CD4-positive, alpha-beta T cell (primary cell): ENCODE data around the gene CLEC4M. TPM values are rescaled to one million over a fixed set of nuclear protein-coding genes. Genes with fewer than 3 reads are reported as not detected.

Source experiments
- ATAC-seq: fragments of 200-7000 bp; cut with Tn5 transposase; one replicate; pipeline ENCODE4 v1.10.0; 2022; ENCODE audit warnings: mild to moderate bottlenecking; ENCODE audit not compliant: poor library complexity
- CTCF ChIA-PET: fragments of 350-600 bp; sonication (Branson Sonifier 250); formaldehyde crosslinking; loops from one replicate; lab custom pipeline; 2021; ENCODE audit warnings: antibody characterized with exemption, inconsistent platforms; lab: Charles Lee
- POLR2A ChIA-PET: fragments of 350-600 bp; sonication (Branson Sonifier 250); formaldehyde crosslinking; loops from one replicate; lab custom pipeline; 2021; ENCODE audit warnings: antibody characterized with exemption, inconsistent platforms; lab: Charles Lee
- DNase-seq, 14 experiments: peaks; one replicate each; pipeline ENCODE4 v3.0.0-alpha.2; 2013 to 2020; ENCODE audit warnings: mixed read lengths in 2 of 14
- H3K27ac ChIP-seq, 2 donors: one replicate each; pipeline versions ENCODE4 v1.5.1 to v1.7.0; 2013; ENCODE audit warnings: low read length in 2 of 2, low read depth in 1 of 2, mild to moderate bottlenecking in 1 of 2
- H3K27me3 ChIP-seq, 2 experiments: 1 replicate in 1 of 2; 2 replicates in 1 of 2; pipeline versions ENCODE4 v1.6.1 to v1.7.0; 2013; ENCODE audit warnings: low read length in 2 of 2, control low read depth in 1 of 2, mild to moderate bottlenecking in 1 of 2, moderate library complexity in 1 of 2; ENCODE audit not compliant: insufficient read depth in 2 of 2, control insufficient read depth in 1 of 2
- H3K36me3 ChIP-seq: one replicate; pipeline ENCODE4 v1.6.1; 2013; ENCODE audit warnings: low read length, control low read depth; ENCODE audit not compliant: insufficient read depth
- H3K4me1 ChIP-seq: one replicate; pipeline ENCODE4 v1.6.1; 2013; ENCODE audit warnings: low read length, control low read depth; ENCODE audit not compliant: insufficient read depth
- H3K4me3 ChIP-seq: one replicate; pipeline ENCODE4 v1.5.1; 2013; ENCODE audit warnings: mild to moderate bottlenecking, low read length, moderate library complexity
- H3K9me3 ChIP-seq, 2 experiments: 1 replicate in 1 of 2; 2 replicates in 1 of 2; pipeline versions ENCODE4 v1.6.1 to v1.7.0; 2013; ENCODE audit warnings: low read length in 2 of 2, mild to moderate bottlenecking in 2 of 2, control low read depth in 1 of 2, moderate library complexity in 1 of 2; ENCODE audit not compliant: control insufficient read depth in 1 of 2, insufficient read depth in 1 of 2
- H3K27ac Mint-ChIP-seq: one replicate; pipeline ENCODE4 v1.8.0; 2020; ENCODE audit warnings: mixed read lengths
- H3K27me3 Mint-ChIP-seq: one replicate; pipeline ENCODE4 v1.8.0; 2021; ENCODE audit warnings: mixed read lengths
- H3K36me3 Mint-ChIP-seq: one replicate; pipeline ENCODE4 v1.8.0; 2021; ENCODE audit warnings: low read depth, mixed read lengths
- H3K4me1 Mint-ChIP-seq: one replicate; pipeline ENCODE4 v1.8.0; 2021; ENCODE audit warnings: low read depth, mixed read lengths
- H3K4me3 Mint-ChIP-seq: one replicate; pipeline ENCODE4 v1.8.0; 2020; ENCODE audit warnings: mild to moderate bottlenecking, mixed read lengths
- H3K9me3 Mint-ChIP-seq: one replicate; pipeline ENCODE4 v1.8.0; 2020; ENCODE audit warnings: mixed read lengths
- intact Hi-C, 2 experiments: fragments of 100-400 bp; cut with DNase I in 1 of 2; cut with micrococcal nuclease in 1 of 2; formaldehyde crosslinking; loops; one replicate each; pipeline versions ENCODE4 v1.15.1 to v1.9.0; 2023 to 2025; cut with DNase I, micrococcal nuclease
- total RNA-seq, 174 experiments: library from RNA in 2 of 174; stranded (reverse) in 2 of 174; gene quantifications; one replicate each; pipeline ENCODE4 v1.2.3 and lab custom pipeline; 2021 to 2026
- TF ChIP-seq, protein P1 (sequence below): fragments of 200-600 bp; IDR thresholded peaks from one replicate; pipeline ENCODE4 v1.8.0; 2022; ENCODE audit warnings: antibody characterized with exemption, mild to moderate bottlenecking

CLEC4M gene
- total RNA-seq, 2 experiments from 2014 or later: not detected

DNA sequence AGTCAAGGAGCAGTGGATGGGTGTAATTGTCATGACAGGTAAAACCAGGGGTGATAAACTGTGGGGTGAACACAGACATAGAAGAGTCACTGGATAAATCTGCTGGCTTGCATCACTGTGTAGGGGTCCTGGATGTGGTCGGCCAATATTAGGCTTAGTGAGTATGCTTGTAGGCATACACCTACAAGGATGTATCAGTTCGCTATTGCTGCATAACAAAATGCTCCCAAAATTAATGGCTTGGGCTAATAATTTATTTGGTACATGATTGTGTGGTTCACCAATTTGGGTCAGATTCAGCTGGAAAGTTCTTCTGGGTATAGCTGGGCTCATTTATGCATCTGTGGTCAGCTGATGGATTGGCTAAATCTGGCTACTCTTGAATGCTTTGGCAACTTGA lies 55.8 kb downstream of the CLEC4M start:
- Mint-ChIP-seq H3K4me1 (peaks cover 17% of the 10 kb centered on the region), H3K9me3 (peaks cover 3% of the 10 kb centered on the region), H3K4me3 (no peak overlapping the region), H3K36me3 (peaks cover 4% of the 10 kb centered on the region), H3K27me3 (peaks cover 12% of the 10 kb centered on the region), H3K27ac (no peak overlapping the region)
- Histone ChIP-seq H3K36me3 (no peaks in the 10 kb centered on the region), H3K27me3 (no peaks in the 10 kb centered on the region), H3K4me3 (no peak overlapping the region), H3K9me3 (peaks cover 6 to 7% of the 10 kb centered on the region in 2 experiments), H3K27ac (no peak overlapping the region), H3K4me1 (peaks cover 16% of the 10 kb centered on the region)
- ChIA-PET CTCF (no interaction called here), POLR2A (no interaction called here)
- TF ChIP-seq, protein P1, sequence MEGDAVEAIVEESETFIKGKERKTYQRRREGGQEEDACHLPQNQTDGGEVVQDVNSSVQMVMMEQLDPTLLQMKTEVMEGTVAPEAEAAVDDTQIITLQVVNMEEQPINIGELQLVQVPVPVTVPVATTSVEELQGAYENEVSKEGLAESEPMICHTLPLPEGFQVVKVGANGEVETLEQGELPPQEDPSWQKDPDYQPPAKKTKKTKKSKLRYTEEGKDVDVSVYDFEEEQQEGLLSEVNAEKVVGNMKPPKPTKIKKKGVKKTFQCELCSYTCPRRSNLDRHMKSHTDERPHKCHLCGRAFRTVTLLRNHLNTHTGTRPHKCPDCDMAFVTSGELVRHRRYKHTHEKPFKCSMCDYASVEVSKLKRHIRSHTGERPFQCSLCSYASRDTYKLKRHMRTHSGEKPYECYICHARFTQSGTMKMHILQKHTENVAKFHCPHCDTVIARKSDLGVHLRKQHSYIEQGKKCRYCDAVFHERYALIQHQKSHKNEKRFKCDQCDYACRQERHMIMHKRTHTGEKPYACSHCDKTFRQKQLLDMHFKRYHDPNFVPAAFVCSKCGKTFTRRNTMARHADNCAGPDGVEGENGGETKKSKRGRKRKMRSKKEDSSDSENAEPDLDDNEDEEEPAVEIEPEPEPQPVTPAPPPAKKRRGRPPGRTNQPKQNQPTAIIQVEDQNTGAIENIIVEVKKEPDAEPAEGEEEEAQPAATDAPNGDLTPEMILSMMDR: no peak
- DNase-seq (no peak), ATAC-seq (no peak)
- intact Hi-C loops: no loop called here

Other genes with a start within 250 kb of the CLEC4M start
- gene ZNF358, start 247.1 kb upstream of the CLEC4M start, total RNA-seq: 1 to 10 TPM; 5.1 to 5.2 TPM
- 1 to 10 TPM; 7.9 to 8.8 TPM for gene MCOLN1, start 240.6 kb upstream of the CLEC4M start, total RNA-seq
- 10 to 100 TPM; 62.0 to 70.9 TPM for gene PNPLA6, start 227.5 kb upstream of the CLEC4M start, total RNA-seq
- under 1 TPM; 0.16 to 0.25 TPM for gene CAMSAP3, start 167.4 kb upstream of the CLEC4M start, total RNA-seq
- gene XAB2, start 133.7 kb upstream of the CLEC4M start, total RNA-seq: 100 to 1,000 TPM; 118 to 121 TPM
- 100 to 1,000 TPM; 178 to 188 TPM for gene PET100, start 133.4 kb upstream of the CLEC4M start, total RNA-seq
- 1 to 10 TPM; 1.9 to 2.1 TPM for gene PCP2, start 129.5 kb upstream of the CLEC4M start, total RNA-seq
- gene STXBP2, start 126.1 kb upstream of the CLEC4M start, total RNA-seq: 100 to 1,000 TPM; 234 to 241 TPM
- not detected for gene RETN, start 94.2 kb upstream of the CLEC4M start, total RNA-seq
- gene MCEMP1, start 86.2 kb upstream of the CLEC4M start, total RNA-seq: under 1 TPM in 1 of 2 experiments, not detected in 1; 0.38 TPM
- 10 to 100 TPM; 41.3 to 43.4 TPM for gene TRAPPC5, start 82.4 kb upstream of the CLEC4M start, total RNA-seq
- not detected for gene FCER2, start 61.1 kb upstream of the CLEC4M start, total RNA-seq
- not detected for gene CLEC4G, start 31.1 kb upstream of the CLEC4M start, total RNA-seq
- not detected for gene CD209, start 15.7 kb upstream of the CLEC4M start, total RNA-seq
- gene EVI5L, start 67.0 kb downstream of the CLEC4M start, total RNA-seq: 1 to 10 TPM; 5.2 to 6.0 TPM
- under 1 TPM; 0.25 to 0.30 TPM for gene PRR36, start 111.1 kb downstream of the CLEC4M start, total RNA-seq
- not detected for gene LRRC8E, start 125.3 kb downstream of the CLEC4M start, total RNA-seq
- 10 to 100 TPM; 81.7 to 82.3 TPM for gene MAP2K7, start 140.6 kb downstream of the CLEC4M start, total RNA-seq
- 1 to 10 TPM; 1.1 to 1.2 TPM for gene TGFBR3L, start 151.6 kb downstream of the CLEC4M start, total RNA-seq
- 10 to 100 TPM in 1 of 2 experiments, 1 to 10 TPM in 1; 9.9 to 10.9 TPM for gene SNAPC2, start 157.1 kb downstream of the CLEC4M start, total RNA-seq
- not detected for gene CTXN1, start 162.9 kb downstream of the CLEC4M start, total RNA-seq
- 10 to 100 TPM; 83.9 to 85.0 TPM for gene TIMM44, start 180.4 kb downstream of the CLEC4M start, total RNA-seq
- 10 to 100 TPM; 17.1 to 20.8 TPM for gene ELAVL1, start 242.4 kb downstream of the CLEC4M start, total RNA-seq